Left ventricle myocardium superior (tissue), 1 donor: ENCODE data around the gene IGSF9. TPM values are rescaled to one million over a fixed set of nuclear protein-coding genes. Genes with fewer than 3 reads are reported as not detected.

Experiments
- ATAC-seq: fragments of 200-7000 bp; cut with Tn5 transposase; one replicate; pipeline ENCODE4 v1.9.1; 2020; ENCODE audit warnings: mild to moderate bottlenecking, moderate library complexity
- DNase-seq: peaks from one replicate; pipeline ENCODE4 v3.0.0-alpha.2; 2020
- intact Hi-C: fragments of 100-400 bp; cut with micrococcal nuclease; formaldehyde crosslinking; loops from one replicate; pipeline ENCODE4 v1.11.0; 2022
- total RNA-seq: library from RNA; stranded (reverse); fragmentation: NEBNext Ultra II Directional; extraction: Animal tissue kit (Norgen Biotek cat#: 25700); gene quantifications from one replicate; pipeline ENCODE4 v1.2.1, GENCODE V29; 2021
- donor health status: DM: no; HTN: yes; CAD: no; lungs with severe emphysema.

Gene IGSF9
- total RNA-seq, 1 donor from 2014 or later = 0.79 TPM

DNA sequence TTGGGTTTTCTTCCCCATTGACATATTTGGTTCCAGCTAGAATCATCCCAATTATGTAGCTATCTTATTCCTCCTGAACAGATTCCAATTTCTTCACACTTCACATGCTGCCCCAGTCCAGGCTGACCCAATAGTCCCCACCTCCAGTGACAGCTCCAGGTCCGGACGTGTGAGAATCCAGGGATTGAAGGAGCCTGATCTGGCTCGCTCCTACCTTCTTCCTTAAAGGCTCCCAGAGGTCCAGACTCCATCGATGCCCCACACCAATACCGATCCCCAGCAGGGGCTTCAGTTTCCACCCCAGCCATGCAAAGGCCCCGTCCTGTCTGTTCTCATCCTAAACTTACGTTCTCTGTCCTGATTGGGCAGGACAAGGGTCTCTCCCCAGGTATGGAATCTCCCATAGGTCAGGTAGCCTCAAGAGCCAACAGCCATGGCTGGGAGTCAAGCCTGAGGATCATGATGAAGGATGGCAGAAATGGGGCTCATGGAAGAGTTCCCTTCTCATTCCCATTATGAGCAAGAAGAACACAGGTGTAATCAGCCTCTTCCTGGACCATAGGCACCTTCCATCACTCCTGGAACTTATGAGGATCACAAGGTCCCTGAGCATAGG is 29.0 kb upstream of the IGSF9 start:
- DNase-seq = no peak
- intact Hi-C loops = no loop called here
- ATAC-seq = no peak

- intact Hi-C loops = no loop called here
- ATAC-seq = no peak
- DNase-seq = no peak
Observed at GRCh38 chr1:159973350-159973940, 28.0 kb upstream of the IGSF9 start.

DNA sequence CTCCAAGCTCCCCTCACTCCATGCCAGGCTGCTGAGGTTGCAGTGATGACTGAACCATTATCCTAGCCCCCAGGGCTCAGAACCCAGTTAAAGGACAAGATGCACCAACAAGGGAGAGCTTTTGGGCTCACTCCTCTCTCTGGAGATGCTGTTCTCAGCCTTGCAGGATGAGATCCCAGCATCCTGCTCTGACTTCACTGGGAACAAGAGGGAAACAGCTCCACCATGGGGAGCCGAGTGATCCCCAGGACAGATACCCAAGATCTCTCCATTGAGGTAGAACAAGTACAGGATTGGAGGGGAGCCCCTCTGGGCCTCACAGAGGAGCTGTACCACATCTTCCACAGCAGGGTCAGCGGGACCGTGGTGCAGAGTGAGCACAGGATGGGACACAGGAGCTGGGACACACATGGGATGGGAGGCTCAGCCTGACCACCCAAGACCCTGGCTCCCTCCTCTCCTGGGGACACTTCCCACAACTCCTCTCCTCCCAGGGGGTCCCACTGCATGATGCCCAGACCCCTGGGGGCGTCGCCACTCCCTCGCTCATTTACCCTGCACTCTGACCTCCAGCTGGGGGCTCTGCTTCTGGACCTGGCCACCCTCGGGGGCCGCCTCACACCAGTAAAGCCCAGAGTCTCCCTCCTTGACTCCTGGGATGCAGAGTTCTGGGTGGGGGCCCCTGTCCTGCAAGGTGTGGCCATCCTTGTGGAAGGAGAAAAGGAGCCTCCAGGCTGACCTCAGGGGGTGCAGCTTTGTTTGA is 27.2 kb upstream of the IGSF9 start:
- DNase-seq (no peak), ATAC-seq (no peak)
- intact Hi-C loops = no loop called here

GRCh38 chr1:159970932-159971342 is 25.5 kb upstream of the IGSF9 start:
- ATAC-seq (peak; percentile 80), DNase-seq (no peak)
- intact Hi-C loops = no loop called here

DNA sequence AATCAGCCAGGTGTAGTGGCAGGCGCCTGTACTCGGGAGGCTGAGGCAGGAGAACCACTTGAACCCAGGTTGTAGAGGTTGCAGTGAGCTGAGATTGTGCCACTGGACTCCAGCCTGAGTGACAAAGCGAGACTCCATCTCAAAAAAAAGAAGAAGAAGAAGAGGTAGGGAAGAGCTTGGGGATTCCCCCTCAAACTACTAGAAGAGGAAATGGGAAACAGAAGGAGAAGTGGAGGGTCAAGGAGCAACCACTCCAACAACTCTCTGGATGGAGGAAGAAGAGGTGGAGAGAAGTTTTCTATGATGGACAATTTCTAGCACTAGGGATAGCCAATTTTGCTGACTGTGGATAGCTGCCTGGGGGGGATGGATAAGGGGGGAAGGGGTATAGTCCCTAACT is 23.5 kb upstream of the IGSF9 start:
- intact Hi-C loops = no loop called here
- DNase-seq = no peak

DNA sequence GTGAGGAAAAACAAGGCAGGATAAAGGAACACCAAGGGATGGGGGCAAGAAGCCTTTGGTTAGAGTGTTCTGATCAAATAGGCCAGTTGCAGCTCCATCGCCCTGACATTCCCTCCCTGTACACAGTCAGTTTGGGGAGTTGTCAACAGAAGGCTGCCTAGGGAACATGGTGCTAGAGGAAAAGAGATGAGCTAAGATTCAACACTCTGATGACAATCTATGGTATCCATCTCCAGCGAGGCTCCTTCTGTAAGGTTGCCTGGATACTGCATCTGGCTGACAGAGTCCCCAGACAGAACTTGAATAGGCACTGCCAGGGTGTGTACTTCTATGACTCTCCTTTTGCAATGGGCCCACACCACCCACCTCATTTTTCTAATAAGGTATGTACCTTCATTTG is 19.9 kb upstream of the IGSF9 start:
- ATAC-seq = no peak
- no peak for DNase-seq
- intact Hi-C loops = no loop called here

More for the DNA sequence above, 23.5 kb upstream of the IGSF9 start:
- ATAC-seq = no peak

DNA sequence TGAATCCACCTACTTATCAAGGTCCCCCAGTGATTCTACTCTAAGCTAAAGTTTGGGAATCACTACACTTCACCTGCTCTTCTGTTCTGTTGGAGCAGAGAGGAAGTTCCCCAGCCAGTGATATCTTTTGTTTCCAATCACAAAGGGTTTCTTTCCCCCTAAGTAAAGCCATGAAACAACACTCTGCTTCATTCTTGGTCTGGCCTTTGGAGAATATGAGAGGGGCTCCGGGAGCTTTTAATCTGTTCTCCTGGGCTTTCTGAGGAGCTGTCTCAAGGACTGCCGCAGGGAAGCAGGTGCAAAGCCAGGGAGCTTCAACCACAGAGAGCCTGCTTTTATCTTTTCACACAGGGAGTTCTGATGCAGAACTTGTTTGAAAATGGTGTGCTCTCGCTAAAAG is 18.7 kb upstream of the IGSF9 start:
- no peak for DNase-seq
- intact Hi-C loops = no loop called here
- ATAC-seq = no peak

DNA sequence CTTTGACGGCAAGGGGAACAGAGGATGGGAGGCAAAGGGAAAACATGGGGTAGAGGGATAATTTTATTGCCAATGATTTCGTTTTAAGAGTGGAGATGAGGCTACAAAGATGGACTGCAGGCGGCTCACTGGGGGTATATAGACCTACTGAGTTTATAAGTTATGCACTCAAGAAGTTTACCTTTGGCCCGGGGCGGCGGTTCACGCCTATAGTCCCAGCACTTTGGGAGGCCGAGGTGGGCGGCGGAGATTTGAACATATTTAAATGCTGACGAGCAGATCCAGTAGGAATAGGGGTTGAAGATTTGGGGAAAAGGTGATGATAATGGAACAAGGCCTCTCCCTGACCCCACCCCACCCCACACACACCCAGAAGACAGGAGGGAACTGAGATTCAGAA is 16.8 kb upstream of the IGSF9 start:
- no peak for ATAC-seq
- no peak for DNase-seq
- intact Hi-C loops = no loop called here

GRCh38 chr1:159961636-159962035 is 16.2 kb upstream of the IGSF9 start:
- ATAC-seq (no peak), DNase-seq (no peak)
- intact Hi-C loops = no loop called here

GRCh38 chr1:159960721-159961381 is 15.4 kb upstream of the IGSF9 start:
- DNase-seq (peak; percentile 50), ATAC-seq (peak; percentile 91)
- intact Hi-C loops = no loop called here

- DNase-seq (no peak), ATAC-seq (no peak)
- intact Hi-C loops = no loop called here
Observed at GRCh38 chr1:159959451-159959850, 14.0 kb upstream of the IGSF9 start.

GRCh38 chr1:159958719-159959380 is 13.4 kb upstream of the IGSF9 start:
- no peak for DNase-seq
- intact Hi-C loops = no loop called here
- no peak for ATAC-seq

- intact Hi-C loops = no loop called here
- ATAC-seq (no peak), DNase-seq (no peak)
Observed at GRCh38 chr1:159957824-159958268, 12.4 kb upstream of the IGSF9 start.

DNA sequence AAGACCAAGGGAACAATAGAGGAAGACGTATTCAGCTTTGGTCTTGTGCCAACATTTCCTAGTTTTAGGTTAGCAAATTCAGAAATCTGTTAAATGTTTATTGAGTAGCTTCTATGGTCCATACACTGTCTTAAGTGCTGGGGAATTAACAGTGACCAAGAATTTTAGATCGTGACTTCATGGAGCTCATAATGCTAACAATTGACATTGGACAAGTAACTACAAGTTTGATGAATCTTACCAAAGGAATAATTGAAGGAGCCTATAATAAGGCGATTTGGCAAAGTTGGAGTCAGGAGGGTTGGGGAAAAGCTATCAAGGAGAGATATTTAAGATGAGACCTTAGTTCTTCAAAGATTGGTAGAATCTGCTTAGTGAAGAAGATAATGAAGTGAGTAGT is 10.0 kb upstream of the IGSF9 start:
- ATAC-seq = no peak
- intact Hi-C loops = no loop called here
- no peak for DNase-seq

- no peak for DNase-seq
- intact Hi-C loops = no loop called here
- ATAC-seq = peak; percentile 32
Observed at GRCh38 chr1:159953536-159954515, 8.4 kb upstream of the IGSF9 start, which contains the start of gene SLAMF9. Gene SLAMF9 (minus strand): TSS chr1:159954237. CDS start chr1:159954137, 100 bp downstream.

DNA sequence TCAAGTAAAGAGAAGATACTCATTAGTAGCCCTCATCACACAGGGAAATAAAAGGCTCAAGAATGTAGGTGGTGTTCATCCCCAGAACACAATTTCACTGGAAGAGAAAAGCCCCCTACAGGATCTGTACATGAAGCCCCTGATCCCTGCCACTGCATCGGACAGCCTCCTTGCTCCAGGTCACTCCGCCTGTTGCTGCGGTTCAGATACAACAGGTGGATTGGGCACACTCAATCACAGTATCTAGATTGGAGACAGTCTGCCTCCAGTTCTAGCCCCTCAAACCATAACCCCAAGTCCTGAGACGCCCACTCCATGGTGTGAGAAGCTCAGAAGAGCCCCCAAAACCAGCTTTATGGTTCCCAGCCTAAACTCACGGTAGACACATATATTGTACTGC is 7.5 kb upstream of the IGSF9 start:
- ATAC-seq (no peak), DNase-seq (no peak)
- intact Hi-C loops = no loop called here

GRCh38 chr1:159951551-159951950 is 6.1 kb upstream of the IGSF9 start:
- no peak for DNase-seq
- intact Hi-C loops = no loop called here
- no peak for ATAC-seq

DNA sequence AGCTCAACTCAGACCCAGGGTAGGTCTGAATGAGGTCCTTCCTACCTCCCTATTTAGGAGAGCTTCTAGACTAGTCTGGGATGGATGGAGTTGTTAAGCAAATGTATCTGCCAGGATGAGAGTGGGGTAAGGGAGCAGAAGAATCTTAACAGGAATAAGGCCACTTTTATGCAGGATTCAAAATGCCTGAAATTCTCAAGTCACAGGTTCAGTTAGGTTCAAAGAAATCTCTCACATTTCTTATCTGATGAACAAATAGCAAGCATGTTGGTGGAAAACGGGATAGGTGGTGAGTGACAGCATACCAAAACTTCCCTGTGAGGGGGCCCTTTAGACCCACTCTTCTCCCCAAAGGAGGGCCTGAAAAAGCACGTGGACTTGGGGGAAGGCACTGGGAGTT is 5.6 kb upstream of the IGSF9 start:
- no peak for ATAC-seq
- DNase-seq = no peak
- intact Hi-C loops = no loop called here
